GM13977 (cell line): Measurements from ENCODE around the gene GLB1L3.

Experiments
- DNase-seq: peaks from one replicate; pipeline ENCODE4 v3.0.0; 2012; ENCODE audit warnings: low spot score
- CTCF ChIP-seq: IDR thresholded peaks from 2 replicates; pipeline ENCODE4 v1.5.1; 2012; ENCODE audit warnings: mild to moderate bottlenecking, control low read depth; ENCODE audit not compliant: insufficient read depth; ENCODE audit errors: extremely low read depth, missing control alignments
- in situ Hi-C: fragments of 300-500 bp; cut with MboI; formaldehyde crosslinking; loops from one replicate; pipeline ENCODE4 v1.12.0; 2022; ENCODE audit warnings: low sequenced_read_pairs, low pct_unique_long_range_greater_than_20kb, mixed read lengths, inconsistent platforms; ENCODE audit not compliant: unreplicated experiment

Gene GLB1L3

DNA sequence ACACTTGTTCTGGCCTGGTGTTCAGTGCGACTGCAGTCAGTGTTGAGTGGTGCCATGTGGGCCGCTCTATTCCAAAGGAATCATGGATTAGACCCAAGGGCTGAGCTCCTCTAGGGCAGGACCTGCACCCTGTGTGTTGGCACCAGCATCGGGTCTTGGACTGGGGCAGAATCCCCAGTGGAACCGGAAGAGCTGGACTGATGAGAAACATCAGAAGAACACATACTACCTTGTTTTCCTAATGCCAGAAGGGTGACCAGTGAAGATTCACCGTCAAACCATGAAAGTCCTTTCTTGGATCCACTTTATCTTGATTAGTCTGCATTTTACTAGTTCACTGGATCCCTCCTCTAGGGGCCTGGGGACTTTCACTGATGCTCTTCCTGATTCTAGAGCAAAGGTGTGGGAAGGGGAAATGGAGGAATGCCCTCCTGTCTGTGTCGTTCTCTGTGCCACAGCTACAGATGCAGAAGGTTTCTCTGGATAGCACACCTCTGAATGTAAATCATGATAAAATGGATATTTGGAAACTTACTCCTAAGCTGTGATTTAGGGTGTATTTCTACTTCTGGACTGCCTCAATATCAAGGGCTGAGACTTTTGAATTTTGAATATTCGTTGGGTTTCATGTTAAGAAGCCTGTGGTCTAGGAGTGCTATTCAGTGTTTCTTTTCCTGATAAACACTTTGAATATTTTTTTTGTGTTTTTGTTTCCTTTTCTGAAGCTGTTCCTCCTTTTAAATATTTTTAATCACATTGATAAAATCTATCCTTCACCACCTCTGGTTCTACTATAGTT, 11.0 kb upstream of the GLB1L3 start:
- no peak for TF ChIP-seq CTCF
- in situ Hi-C loops: no loop called here

GRCh38 chr11:134266440-134266839, 9.7 kb upstream of the GLB1L3 start:
- no peak for TF ChIP-seq CTCF
- no peak for DNase-seq
- in situ Hi-C loops: no loop called here

More for the DNA sequence above, 11.0 kb upstream of the GLB1L3 start:
- DNase-seq: no peak

DNA sequence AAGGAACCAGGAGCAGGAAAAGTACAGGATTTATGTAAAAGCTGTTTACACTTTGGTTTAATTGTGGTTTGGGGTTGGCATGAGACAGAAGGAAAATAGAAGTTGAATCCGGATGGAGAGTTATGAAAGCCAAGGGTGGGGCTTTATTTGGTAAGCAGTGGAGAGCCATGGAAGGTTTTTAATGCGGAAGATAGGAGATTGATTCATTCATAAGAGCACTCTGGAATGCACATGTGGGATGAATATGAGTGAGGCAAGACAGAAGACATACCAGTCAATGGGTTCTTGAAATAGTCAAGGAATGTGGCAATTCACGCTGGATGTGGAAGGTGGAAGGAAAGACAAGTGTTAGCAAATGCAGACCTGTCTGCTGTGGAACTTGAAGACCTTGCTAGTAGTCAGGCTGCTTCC, 9.3 kb upstream of the GLB1L3 start:
- no peak for DNase-seq

GRCh38 chr11:134267461-134267860, 8.7 kb upstream of the GLB1L3 start:
- DNase-seq: no peak
- in situ Hi-C loops: no loop called here
- TF ChIP-seq CTCF: no peak

More for the DNA sequence above, 9.3 kb upstream of the GLB1L3 start:
- TF ChIP-seq CTCF: no peak
- in situ Hi-C loops: no loop called here

DNA sequence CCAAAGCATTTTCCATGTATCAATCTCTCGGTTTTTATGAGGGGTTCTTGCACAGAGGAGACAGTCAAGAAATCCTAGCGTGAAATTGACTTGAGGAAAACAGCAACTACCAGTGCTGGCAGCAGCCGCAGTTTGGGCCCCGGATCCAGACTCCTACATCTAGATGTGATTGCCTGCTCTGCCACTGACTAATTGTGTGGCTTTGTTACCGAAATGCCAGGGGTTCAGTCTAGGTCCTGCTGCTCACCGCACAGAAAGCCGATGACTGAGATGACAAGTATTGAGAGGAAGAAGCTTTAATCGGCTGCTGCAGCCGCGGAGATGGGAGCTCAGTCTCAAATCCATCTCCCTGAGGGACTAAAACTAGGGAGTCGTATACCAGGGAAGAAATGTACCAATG, 8.2 kb upstream of the GLB1L3 start:
- DNase-seq: no peak
- no peak for TF ChIP-seq CTCF
- in situ Hi-C loops: no loop called here

DNA sequence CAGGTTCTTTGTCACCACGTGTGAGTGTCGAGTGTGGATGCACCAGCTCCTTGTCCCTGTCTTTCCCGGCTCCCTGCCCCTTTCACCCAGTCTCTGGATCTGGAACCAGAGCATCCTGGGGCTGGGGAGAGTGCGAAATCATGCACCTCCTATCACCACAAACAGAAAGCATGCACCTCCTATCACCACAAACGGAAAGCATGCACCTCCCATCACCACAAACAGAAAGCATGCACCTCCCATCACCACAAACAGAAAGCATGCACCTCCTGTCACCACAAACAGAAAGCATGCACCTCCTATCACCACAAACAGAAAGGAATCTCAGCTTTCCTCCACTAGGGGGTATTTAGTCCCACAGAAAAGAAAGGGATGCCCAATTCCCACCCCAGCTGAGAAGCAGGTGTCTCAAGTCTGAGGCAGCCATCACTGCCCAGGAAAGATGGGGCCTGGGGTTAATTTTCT, 5.9 kb upstream of the GLB1L3 start:
- DNase-seq: no peak

More for the DNA sequence above, 5.9 kb upstream of the GLB1L3 start:
- peak; percentile 25 for TF ChIP-seq CTCF
- in situ Hi-C loops: no loop called here
